Vagina (tissue), 2 donors: ENCODE results near the gene CSNK1A1.

Source experiments
- POLR2A ChIP-seq, 2 donors: fragments of 450-650 bp; IDR thresholded peaks; one replicate each; pipeline ENCODE4 v1.6.1; 2017; ENCODE audit warnings: antibody characterized with exemption in 2 of 2, mild to moderate bottlenecking in 2 of 2, moderate library complexity in 2 of 2
- POLR2AphosphoS5 ChIP-seq, 2 donors: sonication (generic); formaldehyde crosslinking; IDR thresholded peaks; one replicate each; pipeline ENCODE4 v1.9.0; 2017; ENCODE audit warnings: antibody characterized with exemption in 2 of 2, mild to moderate bottlenecking in 2 of 2, low read depth in 1 of 2; ENCODE audit not compliant: insufficient read depth in 1 of 2
- TF ChIP-seq, protein P1 (sequence below), 3 experiments: fragments of 450-650 bp in 2 of 3; fragments of 200-600 bp in 1 of 3; sonication (generic) in 1 of 3; IDR thresholded peaks; one replicate each; pipeline ENCODE4 v1.5.1; 2017 to 2019; ENCODE audit warnings: antibody characterized with exemption in 3 of 3, mild to moderate bottlenecking in 2 of 3, moderate library complexity in 2 of 3

DNA sequence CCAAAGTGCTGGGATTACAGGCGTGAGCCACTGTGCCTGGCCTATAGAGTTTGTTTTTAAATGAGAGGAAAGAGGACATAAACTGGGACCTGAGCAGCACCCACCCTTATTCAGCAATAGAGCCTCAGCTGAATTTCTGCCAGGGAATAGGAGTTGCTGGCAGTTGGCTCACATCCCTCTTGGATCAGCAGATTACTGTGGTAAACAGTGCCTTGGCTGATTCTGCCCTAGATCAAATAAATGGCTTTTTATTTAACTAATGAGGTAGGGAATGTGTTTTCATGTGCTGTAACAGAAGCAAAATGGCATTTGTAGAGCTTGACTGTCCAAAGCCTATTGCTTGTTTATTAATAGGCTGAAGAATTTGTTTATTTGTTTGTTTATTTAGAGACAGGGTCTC is 32.2 kb upstream of the CSNK1A1 start:
- TF ChIP-seq, protein P1, sequence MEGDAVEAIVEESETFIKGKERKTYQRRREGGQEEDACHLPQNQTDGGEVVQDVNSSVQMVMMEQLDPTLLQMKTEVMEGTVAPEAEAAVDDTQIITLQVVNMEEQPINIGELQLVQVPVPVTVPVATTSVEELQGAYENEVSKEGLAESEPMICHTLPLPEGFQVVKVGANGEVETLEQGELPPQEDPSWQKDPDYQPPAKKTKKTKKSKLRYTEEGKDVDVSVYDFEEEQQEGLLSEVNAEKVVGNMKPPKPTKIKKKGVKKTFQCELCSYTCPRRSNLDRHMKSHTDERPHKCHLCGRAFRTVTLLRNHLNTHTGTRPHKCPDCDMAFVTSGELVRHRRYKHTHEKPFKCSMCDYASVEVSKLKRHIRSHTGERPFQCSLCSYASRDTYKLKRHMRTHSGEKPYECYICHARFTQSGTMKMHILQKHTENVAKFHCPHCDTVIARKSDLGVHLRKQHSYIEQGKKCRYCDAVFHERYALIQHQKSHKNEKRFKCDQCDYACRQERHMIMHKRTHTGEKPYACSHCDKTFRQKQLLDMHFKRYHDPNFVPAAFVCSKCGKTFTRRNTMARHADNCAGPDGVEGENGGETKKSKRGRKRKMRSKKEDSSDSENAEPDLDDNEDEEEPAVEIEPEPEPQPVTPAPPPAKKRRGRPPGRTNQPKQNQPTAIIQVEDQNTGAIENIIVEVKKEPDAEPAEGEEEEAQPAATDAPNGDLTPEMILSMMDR (IDR thresholded peaks at IDR 0.05): no peak
- TF ChIP-seq POLR2AphosphoS5 (IDR thresholded peaks at IDR 0.05; ENCODE audit: insufficient read depth in 1 of 2, low read depth in 1 of 2) (peak in 1 of 2 donors; percentile 79), POLR2A (IDR thresholded peaks at IDR 0.05) (no peak)
